ENCODE measurements around the gene SCUBE2.

Gene SCUBE2

GRCh38 chr11:9091044-9091922 is at the start of gene SCUBE2:
Gene SCUBE2 (minus strand): TSS chr11:9091599. CDS start chr11:9091528, 71 bp downstream.
- no peak for DNase-seq (ENCODE audit: low read depth)

DNA sequence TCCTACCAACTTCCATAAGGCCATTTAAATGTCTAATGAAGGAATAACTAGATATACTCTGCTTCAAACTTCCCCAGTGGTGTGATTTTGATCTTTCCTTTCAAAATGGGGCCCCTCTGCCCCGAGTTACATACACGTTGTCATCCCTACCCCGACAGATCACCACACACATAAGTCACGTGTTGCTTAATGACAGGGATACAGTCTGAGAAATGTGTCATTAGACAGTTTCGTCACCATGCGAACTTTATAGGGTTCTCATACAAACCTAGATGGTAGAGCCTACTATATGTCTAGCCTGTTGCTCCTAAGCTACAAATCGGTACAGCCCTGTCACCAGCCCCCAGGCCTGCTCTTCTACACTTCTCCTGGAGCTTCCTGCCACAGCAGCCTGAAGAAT is 49.8 kb upstream of the SCUBE2 start:
- DNase-seq (ENCODE audit: low read depth): no peak

DNA sequence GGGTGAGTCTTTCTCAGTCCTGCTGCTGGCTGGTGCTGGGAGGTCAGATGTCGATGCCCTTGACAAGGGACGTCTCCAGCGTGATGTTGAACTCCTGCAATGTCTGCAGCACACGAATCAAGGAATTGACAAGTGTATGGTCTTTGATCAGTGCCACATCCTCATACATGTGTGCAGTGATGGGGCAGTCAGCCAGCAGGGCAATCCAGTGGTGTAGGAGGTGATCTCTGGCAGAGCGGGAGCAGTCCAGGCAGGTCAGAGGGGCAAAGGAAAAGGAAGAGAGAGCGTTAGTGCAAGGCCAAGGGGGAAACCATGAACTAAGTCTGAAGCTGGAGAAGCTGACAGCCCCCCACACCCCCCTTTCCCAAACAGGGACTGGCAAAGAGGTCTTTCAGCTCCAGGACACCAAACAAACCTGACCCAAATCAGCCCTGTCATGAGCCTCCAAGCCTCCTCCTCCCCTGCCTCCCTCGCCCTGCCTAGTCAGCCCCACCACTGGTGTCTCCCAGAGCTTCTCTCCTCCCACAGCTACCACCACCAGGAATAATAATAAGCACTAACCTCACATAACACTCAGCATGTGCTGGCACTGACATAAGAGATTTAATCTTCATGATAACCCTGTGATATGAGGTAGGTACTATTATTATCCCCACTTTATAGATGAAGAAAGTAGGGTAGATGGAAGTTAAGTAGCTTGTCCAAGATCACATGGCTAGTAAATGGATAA is 48.4 kb upstream of the SCUBE2 start:
- no peak for DNase-seq (ENCODE audit: low read depth)

DNA sequence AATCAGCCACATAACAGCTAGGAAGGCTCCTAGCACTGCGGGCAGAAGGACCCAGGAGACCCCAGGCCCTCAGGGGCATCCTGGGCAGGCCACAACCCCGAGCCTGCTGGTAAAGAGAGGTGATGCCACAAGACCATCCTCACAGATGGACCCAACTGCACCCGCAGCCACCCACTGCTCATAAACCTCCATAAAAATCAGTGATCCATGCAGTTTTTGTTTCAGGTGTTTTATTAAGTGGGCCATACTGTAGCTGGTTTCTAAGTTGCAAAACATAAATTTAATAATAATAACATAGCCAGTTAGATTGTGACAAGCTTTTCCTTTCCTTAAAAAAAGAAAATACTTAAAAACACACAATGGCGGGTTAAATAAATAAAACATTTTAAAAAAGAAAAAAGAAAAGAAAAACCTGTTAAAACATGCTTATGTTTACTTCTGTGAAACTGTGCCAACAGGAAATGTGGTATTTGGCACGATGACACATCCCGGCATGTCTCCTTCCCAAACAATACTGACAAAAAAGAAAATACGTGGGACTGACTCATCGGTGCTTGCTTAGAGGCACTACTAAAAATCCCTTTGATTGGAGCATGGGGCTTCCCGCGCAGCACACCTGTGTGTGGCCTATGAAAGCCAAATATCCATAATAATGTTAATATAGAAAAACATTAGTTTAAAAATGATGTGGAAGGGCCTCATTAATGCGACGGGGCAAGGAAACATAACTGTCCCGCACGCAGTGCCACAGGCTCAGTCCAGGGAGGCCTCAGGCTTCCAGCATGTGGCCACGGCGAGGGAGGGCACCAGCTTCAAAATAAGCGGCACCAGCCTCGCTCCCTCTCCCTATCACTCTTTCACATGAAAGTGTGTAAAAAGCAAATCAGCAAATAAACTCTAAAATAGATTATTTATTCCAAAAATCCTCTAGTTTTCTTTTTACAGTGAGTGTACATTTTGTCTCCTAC is 47.5 kb upstream of the SCUBE2 start:
- DNase-seq (ENCODE audit: low read depth): no peak

- DNase-seq (ENCODE audit: low read depth): no peak
These were observed 46.7 kb upstream of the SCUBE2 start for GRCh38 chr11:9138133-9138453.

GRCh38 chr11:9137293-9138132 is 46.1 kb upstream of the SCUBE2 start:
- DNase-seq (ENCODE audit: low read depth): peak; percentile 52

DNA sequence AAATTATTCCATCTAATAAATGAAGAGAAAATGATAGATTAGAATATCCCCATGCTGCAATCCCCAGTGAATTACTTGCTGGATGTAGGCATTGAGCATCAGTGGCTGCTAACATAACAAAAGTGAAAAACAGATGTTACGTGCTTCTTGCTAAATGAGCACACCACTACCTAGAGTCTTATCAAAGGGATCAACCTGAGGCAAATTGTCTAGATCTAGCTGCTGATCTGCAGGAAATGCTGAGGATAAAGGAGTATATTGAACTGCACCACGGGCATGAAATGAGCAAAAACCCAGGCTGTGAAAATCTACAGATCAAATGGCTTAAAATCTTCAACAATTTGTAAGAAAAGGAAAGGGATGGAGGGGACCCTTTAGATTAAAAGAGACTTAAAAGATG is 45.3 kb upstream of the SCUBE2 start:
- DNase-seq (ENCODE audit: low read depth): no peak

- DNase-seq (ENCODE audit: low read depth): no peak
These were observed 42.6 kb upstream of the SCUBE2 start for GRCh38 chr11:9133956-9134355.

DNA sequence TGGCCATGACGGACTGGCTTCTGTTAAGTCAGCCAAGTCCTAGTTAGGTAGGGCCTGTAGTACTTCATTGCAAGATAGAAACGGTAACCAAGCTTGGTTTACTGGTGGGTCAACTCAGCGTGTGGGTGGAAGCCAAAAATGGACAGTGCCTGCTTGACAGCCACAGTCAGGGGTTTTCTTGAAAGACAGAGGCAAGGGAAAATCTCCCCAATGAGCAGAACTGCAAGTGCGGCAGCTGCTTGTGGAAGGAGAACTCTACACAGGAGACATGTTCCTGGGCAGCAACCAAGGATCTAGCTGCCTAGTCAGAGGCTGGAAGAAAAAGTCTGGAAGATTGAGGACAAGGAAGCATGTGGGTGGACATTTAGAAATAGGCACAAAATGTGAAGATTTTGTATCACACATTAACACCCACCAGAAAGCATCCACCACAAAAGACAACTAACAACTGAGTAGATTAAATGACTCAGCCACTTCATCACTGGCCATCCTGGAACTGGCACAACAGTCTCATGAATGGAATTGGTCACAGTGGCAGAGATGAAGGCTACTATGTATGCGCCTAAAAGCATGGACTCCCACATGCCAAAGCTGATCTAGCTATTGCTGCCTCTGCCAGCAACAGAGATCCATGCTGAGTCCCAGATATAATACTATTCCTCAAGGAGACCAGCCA is 40.9 kb upstream of the SCUBE2 start:
- DNase-seq (ENCODE audit: low read depth): no peak

GRCh38 chr11:9130297-9130696 is 38.9 kb upstream of the SCUBE2 start:
- DNase-seq (ENCODE audit: low read depth): no peak

- DNase-seq (ENCODE audit: low read depth): no peak
These were observed 35.2 kb upstream of the SCUBE2 start for GRCh38 chr11:9126636-9127035.

- no peak for DNase-seq (ENCODE audit: low read depth)
These were observed 33.9 kb upstream of the SCUBE2 start for GRCh38 chr11:9125185-9125886.

- DNase-seq (ENCODE audit: low read depth): no peak
These were observed 32.4 kb upstream of the SCUBE2 start for GRCh38 chr11:9123595-9124304.

DNA sequence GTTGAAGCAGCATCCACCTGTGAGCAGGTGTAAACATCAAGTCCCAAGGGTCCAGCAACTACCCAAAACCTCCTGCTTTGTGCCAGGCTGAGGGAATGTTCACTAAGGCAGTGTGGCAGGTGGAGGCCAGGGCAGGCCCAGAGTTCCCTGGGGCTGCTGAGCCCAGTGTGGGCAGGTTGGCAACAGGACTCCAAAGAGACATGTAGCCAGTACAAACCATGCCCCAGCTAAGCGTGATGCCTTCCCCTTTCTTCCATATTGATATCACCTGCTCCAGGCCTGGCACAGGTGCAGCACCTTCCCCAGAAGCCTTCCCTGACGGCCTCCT is 30.0 kb upstream of the SCUBE2 start:
- no peak for DNase-seq (ENCODE audit: low read depth)

DNA sequence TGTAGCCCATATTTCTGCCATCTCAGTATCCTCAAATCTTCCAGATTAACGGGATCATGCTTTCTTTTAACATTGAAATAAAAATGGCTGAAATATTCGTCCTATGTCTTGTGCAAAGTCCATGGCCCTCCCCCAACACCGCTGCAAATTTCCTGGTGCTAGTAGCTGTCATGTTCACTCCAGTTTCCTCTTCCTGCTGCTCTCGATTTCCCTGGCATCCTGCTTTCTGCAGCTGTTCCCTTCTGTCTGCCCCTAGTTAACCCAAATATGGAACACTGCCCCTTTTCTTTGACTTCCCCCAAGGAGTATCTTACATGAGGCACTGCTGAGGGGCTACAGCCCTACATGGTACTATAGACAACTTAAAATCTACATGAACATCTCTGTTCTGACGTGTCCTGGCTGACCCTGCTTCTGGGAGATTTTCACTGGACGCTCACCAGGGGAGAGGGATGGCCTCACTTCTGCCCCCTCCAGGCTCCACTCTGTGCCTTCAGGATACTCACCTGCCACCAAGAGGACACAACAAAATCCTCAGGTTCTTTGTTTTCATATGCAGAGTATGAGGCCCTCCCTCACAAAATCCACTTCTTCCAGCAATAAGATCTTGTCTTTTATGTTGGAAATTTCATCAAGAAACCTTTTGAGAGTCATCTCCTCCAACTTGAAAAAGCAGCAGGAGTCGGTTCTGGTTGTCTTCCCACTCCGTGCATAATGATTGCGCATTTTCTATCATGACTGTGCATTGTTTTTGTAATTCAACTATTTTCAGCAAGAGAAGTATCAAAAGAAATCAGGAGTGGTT is 29.5 kb upstream of the SCUBE2 start:
- DNase-seq (ENCODE audit: low read depth): no peak

DNA sequence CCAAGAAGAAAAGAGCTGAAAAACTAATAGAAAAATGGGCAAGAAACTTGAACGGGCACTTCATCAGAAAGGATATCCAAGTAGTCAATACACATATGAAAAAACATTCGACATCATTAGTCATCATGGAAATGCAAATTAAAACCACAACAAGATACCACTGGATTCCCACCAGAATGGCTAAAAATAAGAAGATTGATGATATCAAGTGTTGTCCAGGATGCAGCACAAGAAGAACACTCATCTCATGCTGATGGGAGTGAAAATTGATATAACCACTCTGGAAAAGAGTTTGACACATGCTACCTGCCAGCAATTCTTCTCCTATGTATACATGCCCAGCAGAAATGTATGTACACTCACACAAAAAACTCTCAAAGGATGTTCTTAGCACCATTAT is 26.9 kb upstream of the SCUBE2 start:
- DNase-seq (ENCODE audit: low read depth): no peak

DNA sequence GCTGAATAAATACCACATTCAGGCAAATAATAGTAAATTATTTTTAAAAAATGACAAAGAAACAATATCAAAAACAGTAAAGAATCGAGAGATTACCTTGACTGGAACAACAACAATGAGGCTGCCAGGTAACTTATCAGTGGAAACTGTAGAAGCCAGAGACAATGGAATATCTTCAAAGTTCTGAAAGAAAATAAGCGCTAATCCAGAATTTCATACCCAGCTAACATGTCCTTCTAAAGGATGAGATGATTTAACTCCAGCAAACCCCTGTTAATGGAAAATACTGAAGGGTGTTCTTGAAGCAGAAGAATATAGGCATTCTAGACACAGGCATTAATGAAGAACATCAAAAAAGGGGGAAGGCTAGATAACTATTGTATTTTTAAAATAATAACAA is 20.7 kb upstream of the SCUBE2 start:
- no peak for DNase-seq (ENCODE audit: low read depth)

- DNase-seq (ENCODE audit: low read depth): no peak
These were observed 18.7 kb upstream of the SCUBE2 start for GRCh38 chr11:9109858-9110731.

Measured in stimulated activated CD8-positive, alpha-beta memory T cell treated with anti-CD3 and anti-CD28 coated beads, Interleukin-12 subunit alpha, Interleukin-12 subunit beta, amount 100 ng/mL, for 1 hour (primary cell).